ES-I3 (cell line): Measurements from ENCODE around the gene CDH16.
"Not testable (repeated sequence)": the region's sequence is repeated elsewhere in the genome, so short reads cannot be mapped to it uniquely, and the experiment has no call there.

Experiments used
- H3K36me3 ChIP-seq: 2 replicates; pipeline ENCODE4 v1.6.1; 2013; ENCODE audit warnings: mild to moderate bottlenecking, low read length, control low read depth, moderate library complexity; ENCODE audit not compliant: insufficient read depth
- H3K4me1 ChIP-seq: 2 replicates; pipeline ENCODE4 v1.6.1; 2013; ENCODE audit warnings: mild to moderate bottlenecking, control low read depth, low read length; ENCODE audit not compliant: insufficient read depth
- H3K9ac ChIP-seq: 2 replicates; pipeline ENCODE4 v1.6.1; 2013; ENCODE audit warnings: low read depth, mild to moderate bottlenecking, low read length, moderate library complexity
- H3K9me3 ChIP-seq: 2 replicates; pipeline ENCODE4 v1.6.1; 2013; ENCODE audit warnings: mild to moderate bottlenecking, low read length, moderate library complexity; ENCODE audit not compliant: control insufficient read depth, insufficient read depth

The CDH16 gene

DNA sequence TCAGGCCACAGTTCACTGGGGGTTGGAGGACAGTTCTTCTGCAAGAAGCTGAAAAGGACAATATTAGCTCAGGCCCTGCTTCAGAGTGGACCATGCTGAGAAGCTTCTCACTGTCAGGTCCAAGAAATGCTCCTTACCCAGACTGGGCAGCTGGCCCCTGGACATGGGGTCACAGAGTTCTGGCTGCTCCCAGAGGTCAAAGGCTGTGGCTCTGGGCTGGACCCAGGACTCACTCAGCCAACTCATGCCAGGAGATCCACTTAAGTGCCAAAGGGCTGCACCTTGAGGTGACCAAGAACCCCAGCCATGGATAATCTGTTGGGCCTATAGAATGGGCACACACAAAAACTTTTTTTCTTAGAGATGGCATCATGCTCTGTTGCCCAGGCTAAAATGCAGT lies 20.7 kb upstream of the CDH16 start:
- no peaks in the 10 kb centered on the region for H3K4me1 ChIP-seq
- H3K36me3 ChIP-seq = peaks cover 6% of the 10 kb centered on the region
- H3K9ac ChIP-seq = no peak overlapping the region
- H3K9me3 ChIP-seq = no peaks in the 10 kb centered on the region

DNA sequence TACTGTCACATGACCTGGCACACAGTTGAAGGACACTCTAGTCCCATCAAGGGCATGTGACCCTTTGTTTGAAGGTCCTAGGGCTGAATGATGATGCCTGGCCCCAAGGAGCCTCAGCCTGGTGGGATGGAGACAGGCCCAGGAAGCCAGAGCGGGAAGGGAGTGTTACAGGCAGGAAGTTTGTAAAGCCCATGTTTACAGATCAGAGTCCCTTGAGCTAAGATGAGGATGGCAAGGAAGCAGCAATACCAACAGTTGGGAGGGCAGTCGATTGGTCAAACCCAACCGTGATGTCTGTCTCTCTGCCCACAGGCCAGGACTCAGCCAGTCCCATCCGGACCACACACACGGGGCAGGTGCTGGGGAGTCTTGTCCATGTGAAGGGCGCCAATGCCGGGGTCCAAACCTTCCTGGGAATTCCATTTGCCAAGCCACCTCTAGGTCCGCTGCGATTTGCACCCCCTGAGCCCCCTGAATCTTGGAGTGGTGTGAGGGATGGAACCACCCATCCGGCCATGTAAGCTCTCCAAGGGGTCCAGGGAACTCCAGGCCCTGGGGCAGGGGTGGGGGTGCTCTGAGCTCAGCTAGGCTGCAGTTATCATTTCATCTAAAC lies 19.1 kb upstream of the CDH16 start:
- H3K9ac ChIP-seq = no peak overlapping the region
- H3K36me3 ChIP-seq = peaks cover 6% of the 10 kb centered on the region
- H3K9me3 ChIP-seq = no peaks in the 10 kb centered on the region
- peaks cover 5% of the 10 kb centered on the region; the same call in 1 of the 2 replicates for H3K4me1 ChIP-seq

DNA sequence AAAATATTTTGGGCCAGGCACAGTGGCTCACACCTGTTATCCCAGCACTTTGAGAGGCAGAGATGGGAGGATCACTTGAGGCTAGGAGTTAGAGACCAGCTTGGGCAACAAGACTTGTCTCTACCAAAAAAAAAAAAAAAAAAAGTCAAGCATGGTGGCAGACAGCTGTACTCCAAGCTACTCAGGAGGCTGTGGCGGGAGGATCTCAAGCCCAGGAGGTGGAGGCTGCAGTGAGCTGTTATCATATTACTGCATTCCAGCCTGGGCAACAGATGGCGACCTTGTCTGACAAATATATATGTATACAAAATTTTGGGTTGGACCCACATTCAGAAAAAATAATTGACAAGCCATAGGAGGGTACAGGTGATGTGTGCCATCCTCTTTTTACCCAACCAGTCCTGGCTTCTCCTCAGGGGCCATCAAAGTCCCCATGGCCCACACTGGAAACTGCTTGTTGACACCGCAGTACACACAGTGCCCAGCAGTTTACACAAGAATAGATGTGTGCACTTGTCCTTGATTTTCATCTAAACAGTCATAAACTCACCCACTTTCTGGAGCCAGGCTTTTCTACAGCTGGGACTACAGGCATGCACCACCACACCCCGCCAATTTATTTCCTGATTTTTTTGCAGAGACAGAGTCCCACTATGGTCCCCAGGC lies 18.3 kb upstream of the CDH16 start:
- no peak overlapping the region for H3K9ac ChIP-seq

DNA sequence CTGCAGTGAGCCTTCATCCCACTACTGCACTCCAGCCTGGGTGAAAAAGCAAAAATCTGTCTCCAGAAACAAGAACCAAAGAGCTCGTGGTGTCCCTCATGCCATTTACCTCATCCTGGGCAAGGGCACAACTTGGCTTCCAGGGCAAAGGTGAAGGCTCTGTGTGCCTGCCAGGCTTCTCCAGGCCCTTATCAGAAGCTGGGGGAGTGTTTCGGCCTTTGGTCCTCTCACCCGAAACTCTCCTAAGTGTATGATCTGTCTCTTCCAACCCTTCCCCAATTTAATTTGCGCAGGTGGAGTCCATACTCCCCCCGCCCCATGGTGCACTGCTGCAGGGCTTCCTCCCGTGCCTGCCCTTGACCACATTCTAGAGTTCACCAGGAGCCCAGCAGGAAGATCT lies 17.8 kb upstream of the CDH16 start:
- Histone ChIP-seq H3K9ac (no peak overlapping the region; the same call in 1 of the 2 replicates), H3K4me1 (peaks cover 5% of the 10 kb centered on the region; the same call in 1 of the 2 replicates), H3K36me3 (no peaks in the 10 kb centered on the region; the same call in 1 of the 2 replicates)

More for the DNA sequence above, 18.3 kb upstream of the CDH16 start:
- Histone ChIP-seq H3K36me3 (peaks cover under 1% of the 10 kb centered on the region; the same call in 1 of the 2 replicates), H3K4me1 (peaks cover 5% of the 10 kb centered on the region; the same call in 1 of the 2 replicates), H3K9me3 (no peaks in the 10 kb centered on the region)

DNA sequence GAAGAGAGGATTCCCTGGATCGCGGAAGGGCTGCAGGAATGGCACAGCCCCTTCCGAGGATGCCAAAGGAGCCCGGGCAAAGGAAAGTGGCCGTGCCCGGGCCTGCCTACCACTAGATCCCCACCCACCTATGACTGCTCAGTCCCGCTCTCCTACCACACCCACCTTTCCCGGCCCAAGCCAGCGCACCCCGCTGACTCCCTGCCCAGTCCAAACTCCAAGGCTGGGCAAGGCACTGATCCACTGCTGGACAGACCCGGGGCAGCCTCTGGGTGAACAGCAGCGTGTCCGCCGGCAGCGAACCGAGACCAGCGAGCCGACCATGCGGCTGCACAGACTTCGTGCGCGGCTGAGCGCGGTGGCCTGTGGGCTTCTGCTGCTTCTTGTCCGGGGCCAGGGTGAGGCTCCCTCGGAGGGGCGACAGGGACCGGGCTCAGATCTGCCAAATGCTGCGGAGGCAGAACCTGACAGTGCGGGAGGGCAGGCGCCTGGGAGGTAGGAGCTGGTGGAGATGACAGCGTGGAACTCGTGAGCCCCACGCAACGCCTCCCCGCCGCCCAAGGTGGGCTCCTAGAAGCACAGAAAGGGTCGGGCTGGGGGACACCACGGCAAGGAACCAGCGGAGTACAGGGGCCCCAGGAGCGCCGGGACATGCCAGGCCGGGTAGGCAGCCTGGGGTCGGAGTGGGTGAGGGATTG lies 16.8 kb upstream of the CDH16 start, which contains the start of gene CES2:
TSS of gene CES2 (plus strand) at position 203 of the 698 bp plus-strand sequence. CDS start at position 323, 120 bp downstream.
- no peaks in the 10 kb centered on the region for H3K9me3 ChIP-seq
- H3K4me1 ChIP-seq = peaks cover 5% of the 10 kb centered on the region; the same call in 1 of the 2 replicates
- H3K9ac ChIP-seq = peak within 1 kb of the TSS; percentile 97
- no peaks in the 10 kb centered on the region; the same call in 1 of the 2 replicates for H3K36me3 ChIP-seq

More for the DNA sequence above, 17.8 kb upstream of the CDH16 start:
- H3K9me3 ChIP-seq = no peaks in the 10 kb centered on the region

DNA sequence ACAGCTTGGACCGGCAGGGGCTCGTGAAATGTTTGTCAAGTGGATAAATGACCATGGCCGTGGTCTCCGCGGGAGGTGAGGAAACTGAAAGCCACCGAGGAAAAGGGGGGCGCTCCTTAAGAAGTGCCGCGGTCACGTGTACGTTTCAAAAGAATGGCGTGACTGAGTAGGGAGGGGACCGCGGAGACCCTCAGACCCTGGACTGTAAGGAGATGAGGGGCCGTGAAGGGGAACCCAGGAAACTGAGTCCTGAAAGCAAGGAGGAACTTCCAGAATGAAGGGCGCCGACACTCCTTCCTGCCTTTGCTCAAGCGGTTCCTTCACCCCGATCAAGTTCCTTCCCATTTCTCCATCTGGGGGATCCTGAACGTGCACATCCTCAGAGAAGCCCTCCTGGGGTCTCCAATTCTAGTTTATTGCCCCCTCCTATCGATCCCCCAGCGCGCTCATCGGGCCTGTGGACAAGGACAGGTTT lies 16.2 kb upstream of the CDH16 start:
- H3K9me3 ChIP-seq, H3K4me1 ChIP-seq, H3K36me3 ChIP-seq: not testable (repeated sequence)
- H3K9ac ChIP-seq = peak overlapping the region; percentile 97

DNA sequence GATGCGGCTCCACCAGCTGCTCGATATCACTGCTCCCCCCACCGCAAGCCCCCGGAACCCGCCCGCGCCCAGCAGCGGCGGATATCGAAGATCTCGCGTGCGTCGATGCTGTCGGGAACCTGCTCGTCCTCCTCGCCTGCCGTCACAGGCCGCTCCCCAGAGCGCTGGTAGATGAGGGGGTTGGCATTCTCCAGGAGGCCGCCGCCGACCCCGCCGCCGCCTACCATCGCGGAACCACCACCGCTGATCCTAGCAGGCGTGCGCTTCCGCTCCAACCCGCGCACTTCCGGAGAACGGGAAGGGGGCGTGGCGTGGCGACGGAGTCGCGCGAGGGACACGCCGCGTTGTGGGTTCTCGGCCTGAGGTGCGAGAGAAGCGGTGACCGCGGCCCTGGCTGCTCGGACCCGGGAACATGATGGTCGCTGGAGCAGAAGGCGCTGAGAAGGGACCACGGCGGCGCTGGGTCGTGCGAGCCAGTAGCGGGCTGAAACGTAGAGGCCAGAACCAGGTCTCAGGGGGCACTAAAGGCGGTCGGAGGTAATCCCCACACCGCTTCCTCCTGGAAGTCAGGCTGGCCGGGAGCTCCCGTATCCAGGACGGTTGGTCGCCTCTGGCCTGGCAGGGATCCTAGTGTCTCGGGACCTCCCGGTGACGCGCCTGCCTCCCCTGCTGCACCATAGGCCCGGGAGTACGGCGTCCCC lies 15.6 kb upstream of the CDH16 start, which contains the start of gene CIAO2B:
TSS of gene CIAO2B (minus strand) at position 265 of the 701 bp plus-strand sequence. CDS start at position 227, 38 bp downstream.
- Histone ChIP-seq H3K9ac (peak within 1 kb of the TSS; percentile 97), H3K36me3 (no peaks in the 10 kb centered on the region; the same call in 1 of the 2 replicates), H3K9me3 (no peaks in the 10 kb centered on the region), H3K4me1 (peaks cover 5% of the 10 kb centered on the region; the same call in 1 of the 2 replicates)

DNA sequence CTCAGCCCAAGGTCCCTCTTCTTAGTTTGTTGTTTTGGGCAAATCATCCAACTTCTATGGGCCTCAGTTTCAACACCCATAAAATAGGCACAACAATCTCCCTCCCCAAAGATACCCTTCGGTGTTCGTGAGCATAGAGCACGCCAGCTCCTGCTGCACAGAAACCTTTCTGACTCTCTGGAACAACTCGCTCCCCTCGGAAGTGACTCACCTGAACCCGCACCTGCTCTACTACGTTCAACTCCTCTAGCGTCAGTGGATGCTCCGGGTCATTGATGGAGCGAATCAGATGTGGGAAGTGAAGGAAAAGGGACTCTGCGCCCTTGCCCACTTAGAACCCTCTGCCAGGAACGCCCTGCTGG lies 15.1 kb upstream of the CDH16 start:
- no peaks in the 10 kb centered on the region; the same call in 1 of the 2 replicates for H3K36me3 ChIP-seq

DNA sequence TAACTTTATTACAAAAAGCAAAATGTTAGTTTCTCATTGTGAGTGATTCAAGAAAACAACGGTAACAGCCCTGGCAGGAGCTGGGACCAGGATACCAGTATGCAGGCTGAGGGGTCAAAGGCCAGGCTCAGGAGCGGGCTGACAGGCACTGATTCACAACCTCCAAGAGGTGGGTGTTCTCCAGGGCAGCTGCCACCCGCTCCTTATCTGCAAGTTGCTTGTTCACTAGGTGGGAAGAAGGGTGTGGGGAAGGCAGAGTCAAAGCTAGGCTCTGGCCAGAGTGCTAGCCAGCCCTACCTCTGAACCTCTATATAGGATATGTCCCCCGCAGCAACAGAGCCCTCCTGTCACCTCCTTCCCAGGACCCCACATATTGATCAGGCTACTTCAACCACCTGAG lies 13.4 kb upstream of the CDH16 start:
- no peak overlapping the region for H3K9ac ChIP-seq
- H3K36me3 ChIP-seq = no peaks in the 10 kb centered on the region
- H3K4me1 ChIP-seq = peaks cover 15% of the 10 kb centered on the region; the same call in 1 of the 2 replicates
- no peaks in the 10 kb centered on the region for H3K9me3 ChIP-seq

More for the DNA sequence above, 15.1 kb upstream of the CDH16 start:
- H3K9me3 ChIP-seq = no peaks in the 10 kb centered on the region
- H3K9ac ChIP-seq = peak overlapping the region; percentile 97
- H3K4me1 ChIP-seq = peaks cover 5% of the 10 kb centered on the region; the same call in 1 of the 2 replicates

DNA sequence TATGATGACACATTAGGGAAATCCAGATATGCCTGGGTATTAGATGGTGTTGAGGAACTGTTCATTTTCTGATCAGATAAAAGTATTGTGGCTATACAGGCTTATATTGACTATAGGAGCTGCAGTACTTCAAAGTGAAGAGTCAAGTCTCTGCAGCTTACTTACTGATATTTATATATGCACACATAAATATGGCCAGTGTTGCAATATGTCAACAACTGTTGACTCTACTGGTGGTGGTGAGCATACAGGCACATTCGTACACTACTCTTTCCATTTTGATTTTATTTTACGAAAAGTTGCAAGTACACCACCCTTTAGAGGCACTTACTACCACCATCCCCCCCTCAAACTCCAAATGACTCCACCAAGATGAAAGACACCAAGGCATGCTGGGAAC lies 13.0 kb upstream of the CDH16 start:
- peaks cover 15% of the 10 kb centered on the region; the same call in 1 of the 2 replicates for H3K4me1 ChIP-seq
- no peak overlapping the region for H3K9ac ChIP-seq
- H3K36me3 ChIP-seq = no peaks in the 10 kb centered on the region
- no peaks in the 10 kb centered on the region for H3K9me3 ChIP-seq

DNA sequence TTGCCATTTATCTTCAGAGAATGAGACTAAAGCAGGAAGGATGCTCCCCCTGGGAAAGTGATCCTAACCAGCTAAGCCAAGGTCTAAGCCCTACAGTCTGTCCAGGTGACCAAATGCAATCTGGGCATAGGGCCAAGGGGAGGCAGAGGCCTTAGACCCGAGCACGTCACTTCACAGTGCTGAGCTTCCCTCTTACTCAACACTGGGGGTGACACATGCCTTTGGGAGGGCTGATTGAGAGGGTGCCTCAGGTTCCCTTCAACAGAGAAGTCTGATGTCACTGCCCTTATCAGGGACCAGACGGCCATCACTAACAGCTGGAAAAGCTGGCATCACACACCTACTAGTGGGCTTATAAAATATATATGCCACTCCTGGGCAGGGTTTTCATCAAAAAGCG lies 11.5 kb upstream of the CDH16 start:
- H3K4me1 ChIP-seq = peaks cover 15% of the 10 kb centered on the region; the same call in 1 of the 2 replicates
- no peaks in the 10 kb centered on the region for H3K9me3 ChIP-seq
- no peaks in the 10 kb centered on the region for H3K36me3 ChIP-seq
- H3K9ac ChIP-seq = no peak overlapping the region

DNA sequence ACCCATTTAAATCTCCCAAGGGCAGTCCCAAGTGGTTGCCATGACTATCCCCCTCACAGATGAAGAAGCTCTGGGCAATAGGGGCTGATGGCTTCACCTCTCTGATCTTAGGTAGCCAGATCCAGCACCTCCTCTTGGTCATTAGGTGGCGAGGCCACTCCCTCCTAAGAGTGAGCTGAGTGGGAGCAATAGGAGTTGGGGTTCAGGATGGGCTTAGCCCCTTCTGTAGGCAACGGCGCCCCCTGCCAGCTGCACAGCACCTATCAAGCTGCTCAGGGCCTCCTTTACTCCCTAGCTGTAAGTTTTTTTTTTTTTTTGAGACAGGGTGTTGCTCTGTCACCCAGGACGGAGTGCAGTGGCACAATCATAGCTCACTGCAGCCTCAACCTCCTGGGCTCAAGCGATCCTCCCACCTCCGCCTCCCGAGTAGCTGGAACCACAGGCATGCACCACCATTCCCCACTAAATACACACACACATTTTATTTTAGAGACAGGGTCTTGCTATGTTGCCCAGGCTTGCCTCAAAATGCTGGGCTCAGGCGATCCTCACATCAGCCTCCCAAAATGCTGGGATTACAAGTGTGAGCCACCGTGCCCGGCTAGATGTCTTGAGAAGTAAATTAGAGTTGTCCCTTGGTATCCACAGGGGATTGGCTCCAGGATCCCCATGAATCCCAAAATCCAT lies 10.2 kb upstream of the CDH16 start:
- no peaks in the 10 kb centered on the region for H3K9me3 ChIP-seq
- peaks cover 15% of the 10 kb centered on the region; the same call in 1 of the 2 replicates for H3K4me1 ChIP-seq
- no peaks in the 10 kb centered on the region for H3K36me3 ChIP-seq
- no peak overlapping the region for H3K9ac ChIP-seq

DNA sequence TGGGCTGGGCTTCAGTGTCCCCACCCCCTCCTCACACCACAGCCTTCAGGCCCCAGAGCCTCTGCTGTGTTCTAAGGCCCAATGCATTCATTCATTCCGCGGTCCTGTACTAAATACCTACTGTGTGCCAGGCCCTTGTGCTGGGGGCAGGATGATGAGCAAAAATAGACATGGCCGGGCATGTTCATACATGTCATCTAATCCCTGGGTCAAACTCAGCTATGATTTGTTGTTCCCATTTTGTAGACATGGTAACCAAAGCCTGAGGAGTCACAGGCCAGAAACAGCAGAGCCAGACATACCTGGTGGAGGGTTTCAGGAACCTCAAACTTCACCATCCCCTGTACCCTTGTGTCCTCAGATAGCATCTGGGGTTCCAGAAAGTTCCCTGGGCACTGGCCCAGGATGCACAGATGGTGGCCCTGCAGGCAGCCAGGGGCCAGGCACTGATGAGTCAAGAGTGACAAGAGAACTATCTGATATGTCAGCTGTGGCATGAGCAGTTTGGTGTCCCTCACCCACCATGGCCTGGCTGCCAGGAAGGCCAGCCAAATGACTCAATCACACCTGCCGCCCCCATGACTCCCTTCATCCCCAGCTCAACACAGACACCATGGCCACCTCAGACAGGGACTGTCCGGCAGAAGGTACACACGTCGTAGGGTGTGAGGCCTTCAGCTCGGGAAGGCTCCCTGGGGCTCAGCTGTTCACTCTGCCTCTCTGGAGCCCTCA lies 9.4 kb upstream of the CDH16 start:
- Histone ChIP-seq H3K4me1 (peaks cover 10% of the 10 kb centered on the region; the same call in 1 of the 2 replicates), H3K9ac (no peak overlapping the region), H3K9me3 (no peaks in the 10 kb centered on the region), H3K36me3 (no peaks in the 10 kb centered on the region)
